Measurements from ENCODE around the gene BCAS4. TPM values are rescaled to one million over a fixed set of nuclear protein-coding genes. Genes with fewer than 3 reads are reported as not detected.

BCAS4 gene
- total RNA-seq, 1 experiment from 2014 or later: 34.8 TPM

DNA sequence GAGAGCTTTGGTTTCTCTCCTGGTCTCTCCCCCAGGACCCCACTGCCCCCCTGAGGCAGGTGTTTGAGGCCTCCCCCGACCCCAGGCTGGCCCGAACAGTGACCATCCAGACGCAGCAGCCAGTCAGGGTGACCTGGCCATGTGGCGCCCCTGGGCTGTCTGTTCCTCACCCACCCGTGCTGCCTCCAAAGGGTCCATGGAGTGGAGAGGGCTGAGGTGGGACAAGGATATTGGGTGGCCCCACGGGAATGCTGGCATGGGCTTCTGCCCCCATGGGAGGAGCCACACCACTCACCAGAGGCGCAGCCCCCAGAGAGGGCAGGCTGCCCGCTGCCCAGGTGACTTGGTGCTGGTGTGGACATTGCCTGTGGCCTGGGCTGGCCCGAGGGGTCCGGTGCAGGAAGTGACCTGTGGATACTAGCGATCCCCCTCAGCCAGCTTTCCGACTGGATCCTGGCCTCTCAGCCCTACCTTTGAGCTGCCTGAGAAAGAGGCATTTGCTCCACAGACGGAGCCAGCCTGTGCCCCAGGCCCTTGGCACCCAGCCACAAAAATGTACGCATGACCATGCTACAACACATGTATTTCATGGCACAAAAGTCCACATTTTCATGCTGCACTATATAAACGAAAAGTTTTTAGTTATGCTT lies 50.8 kb downstream of the BCAS4 start:
- CTCF ChIA-PET: no interaction called here
- H3K27ac ChIP-seq (ENCODE audit: low read length): no peak overlapping the region

DNA sequence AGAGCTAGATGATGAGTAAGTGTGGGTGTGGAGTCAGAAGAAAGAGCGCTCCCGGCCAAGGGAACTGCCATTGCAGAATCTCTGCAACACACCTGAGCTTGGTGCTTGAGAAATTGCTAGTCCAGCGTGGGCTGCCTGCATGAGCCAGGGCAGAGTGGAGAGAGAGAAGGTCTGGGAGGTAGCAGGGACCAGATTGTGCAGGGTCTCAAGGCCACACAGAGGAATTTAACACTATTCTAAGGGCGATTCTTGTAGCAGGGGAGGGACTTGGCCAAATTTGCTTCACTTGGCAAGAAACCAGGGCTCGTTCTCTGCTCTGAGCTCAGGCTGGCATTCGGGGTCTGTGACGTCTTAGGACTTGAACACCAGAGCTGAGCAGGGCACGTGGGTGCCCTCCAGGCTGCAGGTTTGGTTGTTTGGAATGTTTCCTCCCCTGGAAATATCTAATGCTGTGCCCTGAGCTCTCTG lies 53.5 kb downstream of the BCAS4 start:
- ATAC-seq (peak; percentile 7), DNase-seq (ENCODE audit: low read depth, low spot score) (no peak)
- H3K4me3 ChIP-seq (ENCODE audit: low read depth in 2 of 2, low read length in 2 of 2): peak overlapping the region in 1 of 2 experiments; percentile 21; a peak in 1 of 4 replicates
- intact Hi-C loops (cut with micrococcal nuclease; ENCODE audit: unreplicated experiment): no loop called here
- peaks cover 30% of the 10 kb centered on the region for H3K4me1 ChIP-seq (ENCODE audit: control insufficient read depth, insufficient read depth, low read length)
- H3K27ac ChIP-seq (ENCODE audit: low read length): peak overlapping the region; percentile 40; the same call in 1 of the 2 replicates
- no peaks in the 10 kb centered on the region for H3K9me3 ChIP-seq (ENCODE audit: control insufficient read depth, insufficient read depth, low read depth, low read length)
- no peaks in the 10 kb centered on the region for H3K36me3 ChIP-seq (ENCODE audit: control insufficient read depth, insufficient read depth, low read length)
- no peaks in the 10 kb centered on the region for H3K27me3 ChIP-seq (ENCODE audit: control insufficient read depth, insufficient read depth, low read length)
- no peak for TF ChIP-seq TCF7L2 (IDR thresholded peaks at IDR 0.05; ENCODE audit: low read depth, low read length)
- no peak for TF ChIP-seq POLR2AphosphoS5 (IDR thresholded peaks at IDR 0.05; ENCODE audit: low read depth, low read length)
- no peak for TF ChIP-seq SIN3A (IDR thresholded peaks at IDR 0.05; ENCODE audit: borderline replicate concordance, insufficient read depth, low read depth, low read length)
- BruUV-seq (replicated peaks): no TSS peak
- in situ Hi-C loops (cut with HindIII; ENCODE audit: low pct_unique_long_range_greater_than_20kb, low sequenced_read_pairs): no loop called here
- ChIA-PET CTCF (no interaction called here), POLR2A (interaction anchor here (0.6 kb wide), 2 partner anchors 77 to 936 kb away, joined by 5 to 9 read pairs; no protein-coding TSS in a partner anchor)

More for the DNA sequence above, 50.8 kb downstream of the BCAS4 start:
- intact Hi-C loops (cut with micrococcal nuclease; ENCODE audit: unreplicated experiment) (no loop called here), in situ Hi-C loops (cut with HindIII; ENCODE audit: low pct_unique_long_range_greater_than_20kb, low sequenced_read_pairs) (no loop called here)
- H3K27me3 ChIP-seq (ENCODE audit: control insufficient read depth, insufficient read depth, low read length): no peaks in the 10 kb centered on the region
- no peaks in the 10 kb centered on the region for H3K36me3 ChIP-seq (ENCODE audit: control insufficient read depth, insufficient read depth, low read length)
- TF ChIP-seq POLR2AphosphoS5 (IDR thresholded peaks at IDR 0.05; ENCODE audit: low read depth, low read length) (no peak), SIN3A (IDR thresholded peaks at IDR 0.05; ENCODE audit: borderline replicate concordance, insufficient read depth, low read depth, low read length) (no peak), TCF7L2 (IDR thresholded peaks at IDR 0.05; ENCODE audit: low read depth, low read length) (no peak)
- TF ChIP-seq, protein P1, sequence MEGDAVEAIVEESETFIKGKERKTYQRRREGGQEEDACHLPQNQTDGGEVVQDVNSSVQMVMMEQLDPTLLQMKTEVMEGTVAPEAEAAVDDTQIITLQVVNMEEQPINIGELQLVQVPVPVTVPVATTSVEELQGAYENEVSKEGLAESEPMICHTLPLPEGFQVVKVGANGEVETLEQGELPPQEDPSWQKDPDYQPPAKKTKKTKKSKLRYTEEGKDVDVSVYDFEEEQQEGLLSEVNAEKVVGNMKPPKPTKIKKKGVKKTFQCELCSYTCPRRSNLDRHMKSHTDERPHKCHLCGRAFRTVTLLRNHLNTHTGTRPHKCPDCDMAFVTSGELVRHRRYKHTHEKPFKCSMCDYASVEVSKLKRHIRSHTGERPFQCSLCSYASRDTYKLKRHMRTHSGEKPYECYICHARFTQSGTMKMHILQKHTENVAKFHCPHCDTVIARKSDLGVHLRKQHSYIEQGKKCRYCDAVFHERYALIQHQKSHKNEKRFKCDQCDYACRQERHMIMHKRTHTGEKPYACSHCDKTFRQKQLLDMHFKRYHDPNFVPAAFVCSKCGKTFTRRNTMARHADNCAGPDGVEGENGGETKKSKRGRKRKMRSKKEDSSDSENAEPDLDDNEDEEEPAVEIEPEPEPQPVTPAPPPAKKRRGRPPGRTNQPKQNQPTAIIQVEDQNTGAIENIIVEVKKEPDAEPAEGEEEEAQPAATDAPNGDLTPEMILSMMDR (IDR thresholded peaks at IDR 0.05): no peak
- TF ChIP-seq, protein P2, sequence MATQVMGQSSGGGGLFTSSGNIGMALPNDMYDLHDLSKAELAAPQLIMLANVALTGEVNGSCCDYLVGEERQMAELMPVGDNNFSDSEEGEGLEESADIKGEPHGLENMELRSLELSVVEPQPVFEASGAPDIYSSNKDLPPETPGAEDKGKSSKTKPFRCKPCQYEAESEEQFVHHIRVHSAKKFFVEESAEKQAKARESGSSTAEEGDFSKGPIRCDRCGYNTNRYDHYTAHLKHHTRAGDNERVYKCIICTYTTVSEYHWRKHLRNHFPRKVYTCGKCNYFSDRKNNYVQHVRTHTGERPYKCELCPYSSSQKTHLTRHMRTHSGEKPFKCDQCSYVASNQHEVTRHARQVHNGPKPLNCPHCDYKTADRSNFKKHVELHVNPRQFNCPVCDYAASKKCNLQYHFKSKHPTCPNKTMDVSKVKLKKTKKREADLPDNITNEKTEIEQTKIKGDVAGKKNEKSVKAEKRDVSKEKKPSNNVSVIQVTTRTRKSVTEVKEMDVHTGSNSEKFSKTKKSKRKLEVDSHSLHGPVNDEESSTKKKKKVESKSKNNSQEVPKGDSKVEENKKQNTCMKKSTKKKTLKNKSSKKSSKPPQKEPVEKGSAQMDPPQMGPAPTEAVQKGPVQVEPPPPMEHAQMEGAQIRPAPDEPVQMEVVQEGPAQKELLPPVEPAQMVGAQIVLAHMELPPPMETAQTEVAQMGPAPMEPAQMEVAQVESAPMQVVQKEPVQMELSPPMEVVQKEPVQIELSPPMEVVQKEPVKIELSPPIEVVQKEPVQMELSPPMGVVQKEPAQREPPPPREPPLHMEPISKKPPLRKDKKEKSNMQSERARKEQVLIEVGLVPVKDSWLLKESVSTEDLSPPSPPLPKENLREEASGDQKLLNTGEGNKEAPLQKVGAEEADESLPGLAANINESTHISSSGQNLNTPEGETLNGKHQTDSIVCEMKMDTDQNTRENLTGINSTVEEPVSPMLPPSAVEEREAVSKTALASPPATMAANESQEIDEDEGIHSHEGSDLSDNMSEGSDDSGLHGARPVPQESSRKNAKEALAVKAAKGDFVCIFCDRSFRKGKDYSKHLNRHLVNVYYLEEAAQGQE (IDR thresholded peaks at IDR 0.05; ENCODE audit: insufficient read depth in 1 of 2, low read depth in 2 of 2, low read length in 1 of 2): no peak
- POLR2A ChIA-PET: no interaction called here
- no peak overlapping the region for H3K4me3 ChIP-seq (ENCODE audit: low read depth in 2 of 2, low read length in 2 of 2)
- DNase-seq (ENCODE audit: low read depth, low spot score) (no peak), ATAC-seq (no peak)
- no peaks in the 10 kb centered on the region for H3K9me3 ChIP-seq (ENCODE audit: control insufficient read depth, insufficient read depth, low read depth, low read length)
- BruUV-seq (replicated peaks): no TSS peak
- peaks cover 30% of the 10 kb centered on the region for H3K4me1 ChIP-seq (ENCODE audit: control insufficient read depth, insufficient read depth, low read length)

Data from Panc1 (cell line).